ENCODE measurements around the gene AHCYL2. TPM values are rescaled to one million over a fixed set of nuclear protein-coding genes. Genes with fewer than 3 reads are reported as not detected.

Gene AHCYL2
- total and polyA plus RNA-seq, 2 experiments from 2014 or later = 7.8 to 29.4 TPM

GRCh38 chr7:129278688-129279087 lies 53.9 kb downstream of the AHCYL2 start:
- H3F3A ChIP-seq (replicated peaks; ENCODE audit: low read depth) = no peaks in the 10 kb centered on the region
- no peaks in the 10 kb centered on the region for H4K20me1 ChIP-seq (replicated peaks; ENCODE audit: insufficient read depth)
- ATAC-seq = no peak
- DNase-seq (ENCODE audit: low spot score) = no peak
- Mint-ChIP-seq H3K4me3 (no peak overlapping the region), H3K27ac (no peak overlapping the region), H3K36me3 (ENCODE audit: low read depth) (peaks cover 11% of the 10 kb centered on the region), H3K9me3 (peaks cover 9% of the 10 kb centered on the region; the same call in 2 of the 3 replicates), H3K4me1 (peaks cover 24% of the 10 kb centered on the region), H3K27me3 (ENCODE audit: insufficient read depth, low read depth, poor library complexity) (no peaks in the 10 kb centered on the region)
- no peak overlapping the region for H3K4me2 ChIP-seq
- peak overlapping the region; percentile 14; the same call in 1 of the 2 replicates for H3K27ac ChIP-seq (ENCODE audit: low read depth)
- no peaks in the 10 kb centered on the region; the same call in 1 of the 2 replicates for H3K36me3 ChIP-seq (ENCODE audit: insufficient read depth)
- no peaks in the 10 kb centered on the region for H3K9me2 ChIP-seq (ENCODE audit: insufficient read depth)
- H3K79me2 ChIP-seq (replicated peaks; ENCODE audit: insufficient read depth) = peaks cover 3% of the 10 kb centered on the region; the same call in 1 of the 2 replicates
- H3K4me3 ChIP-seq = no peak overlapping the region
- no peak overlapping the region for H2AFZ ChIP-seq
- H3K4me1 ChIP-seq (ENCODE audit: insufficient read depth) = peaks cover 28% of the 10 kb centered on the region
- no peaks in the 10 kb centered on the region for H3K27me3 ChIP-seq (ENCODE audit: insufficient read depth)
- TF ChIP-seq EZH2phosphoT487 (IDR thresholded peaks at IDR 0.05; ENCODE audit: unreplicated experiment) (no peak), NANOG (IDR thresholded peaks at IDR 0.05; ENCODE audit: borderline replicate concordance) (no peak), CTCF (conservative IDR thresholded peaks at IDR 0.05; ENCODE audit: low read depth in 2 of 2) (no peak), ZNF114 (CRISPR knock-in tag; IDR thresholded peaks at IDR 0.05) (no peak), EZH2 (IDR thresholded peaks at IDR 0.05; ENCODE audit: low read depth, unreplicated experiment) (no peak), ZNF331 (CRISPR knock-in tag; IDR thresholded peaks at IDR 0.05; ENCODE audit: low read depth) (no peak), STAT1 (IDR thresholded peaks at IDR 0.05; ENCODE audit: unreplicated experiment) (no peak), ZNF462 (CRISPR knock-in tag; IDR thresholded peaks at IDR 0.05) (no peak), POLR2AphosphoS5 (IDR thresholded peaks at IDR 0.05; ENCODE audit: low read depth) (no peak), ETS1 (IDR thresholded peaks at IDR 0.05) (no peak), JUNB (IDR thresholded peaks at IDR 0.05; ENCODE audit: unreplicated experiment) (no peak), REST (IDR thresholded peaks at IDR 0.05; ENCODE audit: unreplicated experiment) (no peak)

All from GM23338 (cell line).